Astrocyte (in vitro differentiated cells and primary cell): ENCODE measurements around the gene GFRAL. TPM values are rescaled to one million over a fixed set of nuclear protein-coding genes. Genes with fewer than 3 reads are reported as not detected.

Experiments used
- DNase-seq: peaks from one replicate; pipeline ENCODE4 v3.0.0-alpha.2; 2010; ENCODE audit warnings: low read depth
- FAIRE-seq: peaks from 2 replicates; lab custom pipeline; 2011; peaks lifted over from hg19 to GRCh38; lab: Jason Lieb, UNC
- H2AFZ ChIP-seq: 2 replicates; pipeline ENCODE4 v1.6.0; 2012; ENCODE audit warnings: low read depth, low read length, inconsistent platforms
- H3K27ac ChIP-seq: 2 replicates; pipeline ENCODE4 v1.5.1; 2011; ENCODE audit warnings: low read depth, low read length, inconsistent platforms
- H3K27me3 ChIP-seq: 2 replicates; pipeline ENCODE4 v1.6.0; 2011; ENCODE audit warnings: low read length, inconsistent platforms; ENCODE audit not compliant: insufficient read depth
- H3K36me3 ChIP-seq: 2 replicates; pipeline ENCODE4 v1.5.1; 2011; ENCODE audit warnings: low read length, inconsistent platforms; ENCODE audit not compliant: insufficient read depth
- H3K4me1 ChIP-seq: 2 replicates; pipeline ENCODE4 v1.5.1; 2011; ENCODE audit warnings: low read length, inconsistent platforms; ENCODE audit not compliant: insufficient read depth
- H3K4me2 ChIP-seq: 2 replicates; pipeline ENCODE4 v1.6.0; 2012; ENCODE audit warnings: low read length, inconsistent platforms
- H3K4me3 ChIP-seq: 2 replicates; pipeline ENCODE4 v1.5.1; 2011; ENCODE audit warnings: low read depth, mild to moderate bottlenecking, low read length, inconsistent platforms; ENCODE audit not compliant: insufficient read depth
- H3K79me2 ChIP-seq: 2 replicates; pipeline ENCODE4 v1.6.0; 2012; ENCODE audit warnings: mild to moderate bottlenecking, low read length, inconsistent platforms; ENCODE audit not compliant: insufficient read depth
- H3K9ac ChIP-seq: 2 replicates; pipeline ENCODE4 v1.6.0; 2012; ENCODE audit warnings: mild to moderate bottlenecking, low read length, inconsistent platforms
- H3K9me3 ChIP-seq: 2 replicates; pipeline ENCODE4 v1.5.1; 2012; ENCODE audit warnings: low read depth, mild to moderate bottlenecking, low read length, inconsistent platforms; ENCODE audit not compliant: insufficient read depth
- H4K20me1 ChIP-seq: 2 replicates; pipeline ENCODE4 v1.6.0; 2012; ENCODE audit warnings: low read length, inconsistent platforms; ENCODE audit not compliant: insufficient read depth
- H3K27ac Mint-ChIP-seq: one replicate; pipeline ENCODE4 v1.8.0; 2021; ENCODE audit warnings: mild to moderate bottlenecking, mixed read lengths; ENCODE audit not compliant: unreplicated experiment
- H3K27me3 Mint-ChIP-seq: one replicate; pipeline ENCODE4 v1.8.0; 2021; ENCODE audit warnings: low read depth, mixed read lengths; ENCODE audit not compliant: unreplicated experiment
- H3K36me3 Mint-ChIP-seq: one replicate; pipeline ENCODE4 v1.8.0; 2021; ENCODE audit warnings: low read depth, mixed read lengths; ENCODE audit not compliant: unreplicated experiment
- H3K4me1 Mint-ChIP-seq: one replicate; pipeline ENCODE4 v1.8.0; 2021; ENCODE audit warnings: low read depth, mixed read lengths; ENCODE audit not compliant: unreplicated experiment
- H3K4me3 Mint-ChIP-seq: one replicate; pipeline ENCODE4 v1.8.0; 2021; ENCODE audit warnings: mild to moderate bottlenecking, moderate library complexity, mixed read lengths; ENCODE audit not compliant: unreplicated experiment
- H3K9me3 Mint-ChIP-seq: one replicate; pipeline ENCODE4 v1.8.0; 2021; ENCODE audit warnings: mild to moderate bottlenecking, mixed read lengths; ENCODE audit not compliant: unreplicated experiment
- CTCF ChIP-seq: IDR thresholded peaks from 2 replicates; pipeline ENCODE4 v1.5.1; 2011; ENCODE audit warnings: low read depth, mild to moderate bottlenecking, inconsistent platforms, low read length, moderate library complexity; ENCODE audit not compliant: insufficient read depth
- EZH2 ChIP-seq: IDR thresholded peaks from 2 replicates; pipeline ENCODE4 v1.6.1; 2012; ENCODE audit warnings: mild to moderate bottlenecking, low read length, inconsistent platforms; ENCODE audit not compliant: insufficient read depth
- total RNA-seq: library from RNA; stranded (reverse); gene quantifications from 2 replicates; pipeline ENCODE4 v1.2.1, GENCODE V29; 2021

The GFRAL gene
- total RNA-seq, 1 donor from 2014 or later: not detected

DNA sequence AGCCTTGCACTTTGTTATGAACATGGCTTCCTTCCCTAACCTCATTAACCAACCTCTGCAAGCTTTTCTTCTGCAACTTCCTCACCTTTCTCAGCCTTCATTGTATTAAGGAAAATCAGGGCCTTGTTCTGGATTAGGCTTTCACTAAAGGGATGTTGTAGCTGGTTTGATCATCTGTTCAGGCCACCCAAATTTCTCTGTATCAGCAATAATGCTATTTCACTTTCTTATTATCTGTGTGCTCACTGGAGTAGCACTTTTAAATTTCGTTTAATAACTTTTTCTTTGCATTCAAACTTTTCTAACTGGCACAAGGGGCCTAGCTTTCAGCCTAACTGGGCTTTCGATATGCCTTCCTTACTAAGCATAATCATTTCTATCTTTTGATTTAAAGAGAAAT, 96.7 kb downstream of the GFRAL start:
- Mint-ChIP-seq H3K27me3 (no peaks in the 10 kb centered on the region), H3K4me1 (no peaks in the 10 kb centered on the region), H3K27ac (no peak overlapping the region), H3K9me3 (no peaks in the 10 kb centered on the region), H3K36me3 (no peaks in the 10 kb centered on the region), H3K4me3 (no peak overlapping the region)
- H3K9me3 ChIP-seq: no peaks in the 10 kb centered on the region
- H2AFZ ChIP-seq: no peak overlapping the region
- H3K4me2 ChIP-seq: no peak overlapping the region
- DNase-seq (no peak), FAIRE-seq (no peak)
- H3K4me1 ChIP-seq: no peaks in the 10 kb centered on the region
- TF ChIP-seq CTCF: no peak
- TF ChIP-seq EZH2: no peak
- H3K9ac ChIP-seq: no peak overlapping the region
- H3K4me3 ChIP-seq: no peak overlapping the region
- H3K36me3 ChIP-seq: no peaks in the 10 kb centered on the region
- H4K20me1 ChIP-seq: no peaks in the 10 kb centered on the region
- no peak overlapping the region for H3K27ac ChIP-seq
- no peaks in the 10 kb centered on the region for H3K79me2 ChIP-seq
- no peaks in the 10 kb centered on the region for H3K27me3 ChIP-seq

GRCh38 chr6:55433446-55434130, 106.3 kb downstream of the GFRAL start:
- Histone ChIP-seq H3K27me3 (no peaks in the 10 kb centered on the region), H3K4me1 (no peaks in the 10 kb centered on the region), H4K20me1 (no peaks in the 10 kb centered on the region), H3K4me3 (no peak overlapping the region), H3K9ac (no peak overlapping the region), H2AFZ (no peak overlapping the region), H3K79me2 (no peaks in the 10 kb centered on the region), H3K9me3 (no peaks in the 10 kb centered on the region), H3K4me2 (no peak overlapping the region), H3K36me3 (no peaks in the 10 kb centered on the region), H3K27ac (no peak overlapping the region)
- no peak for FAIRE-seq
- Mint-ChIP-seq H3K4me1 (peaks cover 2% of the 10 kb centered on the region), H3K27me3 (no peaks in the 10 kb centered on the region), H3K9me3 (no peaks in the 10 kb centered on the region), H3K27ac (no peak overlapping the region), H3K36me3 (no peaks in the 10 kb centered on the region), H3K4me3 (no peak overlapping the region)
- no peak for DNase-seq
- no peak for TF ChIP-seq CTCF
- TF ChIP-seq EZH2: no peak

GRCh38 chr6:55437141-55437540, 109.9 kb downstream of the GFRAL start:
- no peak overlapping the region for H3K27ac Mint-ChIP-seq
- no peaks in the 10 kb centered on the region for H3K36me3 Mint-ChIP-seq
- TF ChIP-seq CTCF: no peak
- TF ChIP-seq EZH2: no peak
- peaks cover 4% of the 10 kb centered on the region for H3K27me3 Mint-ChIP-seq
- no peak overlapping the region for H3K4me3 Mint-ChIP-seq
- Histone ChIP-seq H3K27ac (no peak overlapping the region), H3K4me1 (no peaks in the 10 kb centered on the region), H3K4me2 (no peak overlapping the region), H3K79me2 (no peaks in the 10 kb centered on the region), H4K20me1 (no peaks in the 10 kb centered on the region), H3K9me3 (no peaks in the 10 kb centered on the region), H3K36me3 (no peaks in the 10 kb centered on the region), H3K4me3 (no peak overlapping the region), H3K27me3 (no peaks in the 10 kb centered on the region), H3K9ac (no peak overlapping the region), H2AFZ (no peak overlapping the region)
- H3K4me1 Mint-ChIP-seq: peaks cover 2% of the 10 kb centered on the region
- no peak for DNase-seq
- H3K9me3 Mint-ChIP-seq: no peaks in the 10 kb centered on the region
- FAIRE-seq: no peak
